GM12801 (cell line): ENCODE data around the gene TTBK2.

Source experiments
- TF ChIP-seq, protein P1 (sequence below): IDR thresholded peaks from one replicate; pipeline ENCODE4 v1.5.1; 2011; ENCODE audit warnings: control low read depth; ENCODE audit not compliant: insufficient read length; ENCODE audit errors: extremely low read depth

TTBK2 gene

DNA sequence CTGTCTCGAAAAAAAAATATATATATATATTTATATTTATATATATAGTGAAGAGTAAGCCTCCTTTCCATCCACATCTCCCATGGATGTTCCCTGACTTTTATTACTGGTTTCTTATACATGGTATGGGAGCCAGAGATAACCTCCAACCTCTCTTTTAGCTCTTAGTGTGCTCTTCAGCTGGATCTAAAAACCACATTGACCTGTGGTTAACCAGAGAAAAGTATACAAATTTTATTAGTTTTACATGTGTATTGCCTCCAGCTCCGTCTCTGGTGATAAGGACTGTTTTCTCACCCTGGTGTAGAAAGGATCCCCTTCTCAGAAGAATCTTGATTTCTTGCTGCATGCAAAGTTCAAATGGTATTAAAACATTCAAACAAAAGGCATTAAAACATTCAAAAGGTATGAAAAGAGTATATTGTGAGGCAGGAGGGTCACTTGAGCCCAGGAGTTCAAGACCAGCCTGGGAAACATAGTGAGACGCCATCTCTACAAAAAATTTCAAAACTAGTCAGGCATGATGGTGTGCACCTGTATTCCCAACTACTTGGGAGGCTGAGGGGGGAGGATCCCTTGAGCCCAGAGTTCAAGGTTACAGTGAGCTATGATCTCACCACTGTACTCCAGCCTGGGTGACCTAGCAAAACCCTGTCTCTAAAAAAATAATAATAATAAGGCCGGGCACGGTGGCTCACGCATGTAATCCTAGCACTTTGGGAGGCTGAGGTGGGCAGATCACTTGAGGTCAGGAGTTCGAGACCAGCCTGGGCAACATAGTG, 13.5 kb upstream of the TTBK2 start:
- TF ChIP-seq, protein P1, sequence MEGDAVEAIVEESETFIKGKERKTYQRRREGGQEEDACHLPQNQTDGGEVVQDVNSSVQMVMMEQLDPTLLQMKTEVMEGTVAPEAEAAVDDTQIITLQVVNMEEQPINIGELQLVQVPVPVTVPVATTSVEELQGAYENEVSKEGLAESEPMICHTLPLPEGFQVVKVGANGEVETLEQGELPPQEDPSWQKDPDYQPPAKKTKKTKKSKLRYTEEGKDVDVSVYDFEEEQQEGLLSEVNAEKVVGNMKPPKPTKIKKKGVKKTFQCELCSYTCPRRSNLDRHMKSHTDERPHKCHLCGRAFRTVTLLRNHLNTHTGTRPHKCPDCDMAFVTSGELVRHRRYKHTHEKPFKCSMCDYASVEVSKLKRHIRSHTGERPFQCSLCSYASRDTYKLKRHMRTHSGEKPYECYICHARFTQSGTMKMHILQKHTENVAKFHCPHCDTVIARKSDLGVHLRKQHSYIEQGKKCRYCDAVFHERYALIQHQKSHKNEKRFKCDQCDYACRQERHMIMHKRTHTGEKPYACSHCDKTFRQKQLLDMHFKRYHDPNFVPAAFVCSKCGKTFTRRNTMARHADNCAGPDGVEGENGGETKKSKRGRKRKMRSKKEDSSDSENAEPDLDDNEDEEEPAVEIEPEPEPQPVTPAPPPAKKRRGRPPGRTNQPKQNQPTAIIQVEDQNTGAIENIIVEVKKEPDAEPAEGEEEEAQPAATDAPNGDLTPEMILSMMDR: no peak

DNA sequence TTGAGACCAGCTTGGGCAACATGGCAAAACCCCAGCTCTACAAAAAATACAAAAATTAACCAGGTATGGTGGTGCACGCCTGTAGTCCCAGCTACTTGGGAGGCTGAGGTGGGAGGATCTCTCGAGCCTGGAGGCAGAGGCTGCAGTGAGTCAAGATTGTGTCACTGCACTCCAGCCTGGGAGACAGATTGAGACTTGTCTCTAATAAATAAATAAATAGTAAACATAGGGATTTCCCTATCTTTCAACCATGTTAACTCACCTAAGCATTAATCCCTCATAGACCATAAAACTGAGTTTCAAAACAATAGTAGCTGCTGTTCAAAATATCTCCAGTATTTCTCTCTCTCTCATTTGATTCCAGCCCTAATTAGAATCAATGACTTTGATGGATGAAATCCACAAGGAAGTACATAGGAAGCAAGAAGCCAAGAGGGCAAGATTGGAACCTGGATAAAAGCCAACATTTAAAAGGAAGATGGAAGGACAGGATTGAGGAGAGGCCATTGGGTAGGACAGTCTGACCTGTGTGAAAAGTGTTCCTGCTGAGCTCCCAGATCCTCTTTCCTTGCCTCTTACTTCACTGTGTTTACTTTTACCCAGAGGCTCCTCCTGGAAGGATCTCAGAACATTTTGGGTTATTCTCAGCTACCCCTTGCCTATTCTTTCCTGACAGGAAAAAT, 12.4 kb upstream of the TTBK2 start:
- TF ChIP-seq, protein P1: no peak

DNA sequence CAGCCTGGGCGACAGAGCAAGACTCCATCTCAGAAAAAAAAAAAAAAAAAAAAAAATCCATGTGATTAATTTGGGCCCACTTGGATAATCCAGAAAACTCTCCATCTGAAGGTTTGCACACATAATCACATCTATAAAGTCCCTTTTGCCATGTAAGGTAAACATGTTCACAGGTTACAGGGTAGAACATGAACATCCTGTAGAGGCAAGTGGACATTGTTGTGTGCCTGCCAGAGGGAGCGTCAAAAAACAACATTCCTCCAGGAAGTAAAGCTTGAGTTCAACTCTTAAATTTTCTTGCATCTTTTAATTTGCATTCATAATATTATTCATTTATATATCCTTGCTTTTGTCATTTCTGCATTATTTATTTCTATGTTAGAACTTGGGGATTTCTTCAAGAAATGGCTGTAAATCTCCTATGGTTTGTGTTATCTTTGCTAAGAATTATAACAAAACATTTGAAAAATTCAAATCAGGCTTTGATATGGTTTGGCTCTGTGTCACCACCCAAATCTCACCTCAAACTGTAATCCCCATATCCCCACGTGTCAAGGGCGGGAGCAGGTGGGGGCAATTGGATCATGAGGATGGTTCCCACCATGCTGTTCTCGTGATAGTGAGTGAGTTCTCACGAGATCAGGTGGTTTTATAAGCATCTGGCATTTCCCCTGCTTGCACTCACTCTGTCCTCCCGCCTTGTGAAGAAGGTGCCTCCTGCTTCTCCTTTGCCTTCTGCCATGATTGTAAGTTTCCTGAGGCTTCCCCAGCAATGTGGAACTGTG, 11.3 kb upstream of the TTBK2 start:
- TF ChIP-seq, protein P1: no peak

DNA sequence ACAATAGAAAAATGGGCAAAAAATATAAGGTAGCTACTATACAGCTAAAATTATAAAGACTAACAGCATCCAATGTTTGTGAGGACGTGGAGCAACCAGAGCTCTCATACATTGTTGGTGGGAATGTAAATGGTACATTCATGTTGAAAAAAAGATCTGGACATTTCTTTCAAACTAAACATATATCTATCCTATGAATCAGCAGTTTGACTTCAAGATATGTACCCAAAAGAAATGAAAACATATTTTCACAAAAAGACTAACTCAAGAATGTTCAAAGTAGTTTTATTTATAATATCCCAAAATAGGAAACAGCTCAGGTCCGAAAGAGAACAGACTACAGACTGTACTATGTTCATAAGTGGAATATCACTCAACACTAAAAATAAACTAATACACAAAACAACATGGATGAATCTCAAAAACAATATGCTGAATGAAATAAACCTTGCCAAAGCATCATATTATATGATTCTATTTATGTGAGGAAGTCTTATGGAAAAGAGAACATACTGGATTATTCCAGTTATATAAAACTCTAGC, 8.8 kb upstream of the TTBK2 start:
- TF ChIP-seq, protein P1: no peak

DNA sequence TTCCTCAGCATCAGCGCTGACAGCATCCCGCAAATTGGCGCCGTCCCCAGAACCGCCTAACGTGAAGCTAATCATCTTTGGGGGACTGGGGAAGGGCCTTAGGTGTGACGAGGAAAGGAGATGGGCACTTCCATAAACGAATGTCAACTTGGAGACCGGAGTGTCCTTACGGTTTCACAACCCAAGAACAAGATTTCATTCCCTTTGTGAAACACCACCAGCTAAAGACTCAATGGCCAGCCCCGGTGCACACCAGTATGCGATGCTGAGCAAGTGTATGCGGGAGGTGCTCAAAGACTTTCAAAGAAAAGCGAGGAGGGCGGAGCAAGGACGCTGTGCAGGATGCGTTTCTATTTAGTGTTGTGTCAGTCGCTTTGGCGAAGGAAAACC, 759 bp upstream of the TTBK2 start:
- TF ChIP-seq, protein P1: no peak

DNA sequence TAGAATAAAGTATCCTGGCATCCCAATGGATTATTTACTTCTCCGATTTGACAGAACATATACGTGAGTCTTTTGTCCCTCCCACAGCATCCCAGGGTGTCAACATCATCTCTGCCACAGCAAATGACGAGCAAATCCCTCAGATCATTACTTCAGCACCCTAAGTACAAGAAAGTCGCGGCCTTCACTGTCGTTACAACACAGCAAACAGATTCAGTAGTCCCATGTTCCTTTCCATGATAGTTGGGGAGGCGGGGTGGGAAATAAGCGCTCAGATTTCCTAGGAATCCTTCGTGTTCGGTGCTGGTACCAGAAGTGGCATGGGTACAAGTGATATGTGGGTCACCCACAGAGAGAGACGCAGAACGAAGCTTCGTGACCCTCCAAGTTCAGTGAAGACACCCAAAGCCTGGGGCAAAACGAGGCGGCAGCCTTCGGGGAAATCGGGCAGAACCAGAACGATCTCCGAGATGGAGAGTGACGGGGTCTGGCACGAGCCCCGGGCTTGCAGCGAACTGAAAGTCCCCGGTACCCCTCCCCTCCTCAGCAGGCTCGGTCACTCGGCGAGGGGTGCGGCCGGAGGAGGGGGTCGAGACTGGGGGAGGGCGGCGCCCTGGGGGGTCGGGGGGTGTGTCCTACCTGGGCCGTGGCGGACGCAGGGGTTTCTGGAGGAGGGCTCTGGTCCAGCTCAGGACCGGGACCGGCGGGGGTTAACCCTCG, 619 bp downstream of the TTBK2 start:
- TF ChIP-seq, protein P1: no peak
